ENCODE results near the gene PCSK7. TPM values are rescaled to one million over a fixed set of nuclear protein-coding genes. Genes with fewer than 3 reads are reported as not detected.

PCSK7 gene
- total and polyA plus RNA-seq, 4 experiments from 2014 or later = 33.3 to 325 (median 192) TPM

DNA sequence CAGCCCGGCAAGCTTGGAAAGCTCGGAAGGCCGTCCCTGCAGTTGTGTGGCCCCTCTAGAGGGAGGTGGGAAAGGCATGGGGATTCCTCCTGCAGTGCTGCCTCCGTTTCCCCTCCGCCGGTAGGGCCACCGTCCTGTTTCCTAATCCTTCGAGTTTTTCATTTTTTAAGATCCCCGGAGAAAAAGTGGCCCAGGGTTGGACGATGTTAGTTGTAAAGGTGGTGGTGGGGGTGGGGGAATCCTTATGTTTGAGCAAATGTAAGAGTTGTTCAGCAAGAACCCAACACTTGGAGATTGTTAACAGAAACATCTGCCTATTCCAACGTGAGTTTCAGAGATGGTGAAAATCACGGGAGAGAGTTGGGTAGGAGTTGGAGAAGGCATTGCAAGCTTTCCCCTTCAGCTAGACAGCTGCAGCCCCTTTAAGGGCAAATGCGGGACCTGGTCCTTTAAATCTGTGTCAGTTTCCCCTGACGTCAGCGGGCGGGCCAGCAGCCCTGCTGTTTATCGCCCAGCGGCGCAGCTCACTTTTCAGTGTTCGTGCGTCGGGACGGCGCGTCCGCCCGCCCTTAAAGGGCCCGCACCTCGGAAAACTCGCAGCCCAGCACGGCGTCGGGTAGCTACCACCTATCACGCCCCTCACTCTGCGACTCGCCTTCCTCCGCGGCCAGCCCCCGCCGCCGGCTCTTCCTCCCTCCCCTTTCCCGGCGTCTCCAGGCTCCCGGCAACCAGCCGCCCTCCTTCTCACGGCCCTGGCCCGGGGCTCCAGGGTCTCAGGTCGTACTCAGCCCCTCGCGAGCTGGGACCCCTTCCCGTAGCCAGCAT is 53.5 kb downstream of the PCSK7 start, which contains the start of gene SIDT2:
SIDT2 (plus strand) TSS at position 534 of the 825 bp plus-strand sequence. CDS start 521 bp downstream, outside the sequence.
- Histone ChIP-seq H3K27ac (ENCODE audit: low read depth, low read length) (peak within 1 kb of the TSS; percentile 73), H3K36me3 (ENCODE audit: insufficient read depth, low read length) (peaks cover 5% of the 10 kb centered on the region), H3K4me3 (ENCODE audit: low read length in 2 of 2) (peak within 1 kb of the TSS; percentile 76 to 80), H3K27me3 (ENCODE audit: insufficient read depth, low read length) (no peaks in the 10 kb centered on the region), H3K4me1 (ENCODE audit: insufficient read depth, low read length) (peaks cover 30% of the 10 kb centered on the region), H3K9me3 (ENCODE audit: control insufficient read depth in 1 of 2, low read length in 2 of 2) (no peaks in the 10 kb centered on the region)
- POLR2A ChIA-PET (ENCODE audit: partially characterized antibody) = interaction anchor here (0.5 to 4.8 kb wide), 22 partner anchors 9 to 1929 kb away, joined by 3 to 75 read pairs (median 4); partner anchors contain the start of genes APOA5, BACE1, BUD13 and KMT2A
- Mint-ChIP-seq H3K36me3 (peaks cover under 1 to 10% of the 10 kb centered on the region in 2 donors), H3K4me3 (peak within 1 kb of the TSS; percentile 94 to 99 (median 94)), H3K27me3 (no peaks in the 10 kb centered on the region), H3K9me3 (no peaks in the 10 kb centered on the region), H3K27ac (peak within 1 kb of the TSS; percentile 93 to 98 (median 97)), H3K4me1 (peaks cover 21 to 45% (median 34%) of the 10 kb centered on the region in 4 donors)
- DNase-seq = peak; percentile 85 to 90 (median 86)
- CTCF ChIA-PET (ENCODE audit: partially characterized antibody) = interaction anchor here (0.6 to 5.1 kb wide), 11 partner anchors 16 to 1762 kb away, joined by 3 to 48 read pairs (median 6); partner anchors contain the start of genes PAFAH1B2 and PCSK7
- intact Hi-C loops (cut with micrococcal nuclease) = loop anchor here (1.0 to 5.0 kb wide), 6 partner anchors 34 to 406 kb away; partner anchors contain the start of genes BUD13, CEP164, PAFAH1B2 and PCSK7

- CTCF ChIA-PET (ENCODE audit: partially characterized antibody) = interaction anchor here (0.6 to 5.1 kb wide), 8 partner anchors 16 to 1762 kb away, joined by 3 to 48 read pairs (median 6); partner anchors contain the start of genes PAFAH1B2 and PCSK7
- no peak for DNase-seq
- no peaks in the 10 kb centered on the region for H3K9me3 Mint-ChIP-seq
Observed at GRCh38 chr11:117177534-117178209, 54.2 kb downstream of the PCSK7 start.

DNA sequence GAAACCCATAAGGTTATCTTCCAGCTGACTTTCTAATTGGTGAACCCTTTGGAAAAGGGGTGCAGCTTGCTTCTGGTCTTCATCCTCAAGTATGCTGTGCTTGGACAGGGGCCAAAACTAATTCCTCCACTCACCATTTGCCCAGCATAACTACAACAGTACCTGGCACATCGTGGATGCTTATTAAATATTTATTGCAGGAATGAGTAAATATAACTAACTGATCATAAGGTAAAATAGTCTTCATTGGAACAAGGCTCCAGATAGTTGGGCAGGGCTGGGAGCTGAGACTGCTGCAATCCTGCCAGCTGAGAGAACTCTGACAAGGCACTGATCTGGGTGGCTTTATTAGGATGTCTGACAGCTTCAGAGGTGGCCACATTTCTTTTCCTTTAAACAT is 55.7 kb downstream of the PCSK7 start:
- H3K4me3 Mint-ChIP-seq = peak overlapping the region in 1 of 8 donors; percentile 25
- ChIA-PET CTCF (ENCODE audit: partially characterized antibody) (no interaction called here), POLR2A (ENCODE audit: partially characterized antibody) (no interaction called here)

More at GRCh38 chr11:117177534-117178209, 54.2 kb downstream of the PCSK7 start:
- Histone ChIP-seq H3K36me3 (ENCODE audit: insufficient read depth, low read length) (peaks cover 4% of the 10 kb centered on the region), H3K27me3 (ENCODE audit: insufficient read depth, low read length) (no peaks in the 10 kb centered on the region), H3K9me3 (ENCODE audit: control insufficient read depth in 1 of 2, low read length in 2 of 2) (no peaks in the 10 kb centered on the region), H3K4me3 (ENCODE audit: low read length in 2 of 2) (peak overlapping the region; percentile 76 to 80), H3K27ac (ENCODE audit: low read depth, low read length) (peak overlapping the region; percentile 73), H3K4me1 (ENCODE audit: insufficient read depth, low read length) (peaks cover 30% of the 10 kb centered on the region)
- POLR2A ChIA-PET (ENCODE audit: partially characterized antibody) = interaction anchor here (1.0 to 4.8 kb wide), 11 partner anchors 8 to 1258 kb away, joined by 3 to 75 read pairs (median 5); partner anchors contain the start of genes APOA5, KMT2A, PAFAH1B2 and PCSK7
- H3K27ac Mint-ChIP-seq = peak overlapping the region; percentile 93 to 98 (median 97)
- H3K4me3 Mint-ChIP-seq = peak overlapping the region; percentile 94 to 99 (median 94)
- intact Hi-C loops (cut with micrococcal nuclease) = loop anchor here (1.0 to 5.0 kb wide), 6 partner anchors 33 to 405 kb away; partner anchors contain the start of genes BUD13, CEP164, PAFAH1B2 and PCSK7
- H3K4me1 Mint-ChIP-seq = peaks cover 21 to 47% (median 33%) of the 10 kb centered on the region in 4 donors
- peaks cover 0 to 8% of the 10 kb centered on the region in 2 donors for H3K36me3 Mint-ChIP-seq
- no peaks in the 10 kb centered on the region for H3K27me3 Mint-ChIP-seq

GRCh38 chr11:117175781-117176180 is 56.1 kb downstream of the PCSK7 start:
- Histone ChIP-seq H3K9me3 (ENCODE audit: control insufficient read depth in 1 of 2, low read length in 2 of 2) (no peaks in the 10 kb centered on the region), H3K27me3 (ENCODE audit: insufficient read depth, low read length) (no peaks in the 10 kb centered on the region), H3K4me1 (ENCODE audit: insufficient read depth, low read length) (peaks cover 28% of the 10 kb centered on the region), H3K27ac (ENCODE audit: low read depth, low read length) (no peak overlapping the region), H3K36me3 (ENCODE audit: insufficient read depth, low read length) (no peaks in the 10 kb centered on the region), H3K4me3 (ENCODE audit: low read length in 2 of 2) (no peak overlapping the region)
- DNase-seq = no peak
- intact Hi-C loops (cut with micrococcal nuclease) = loop anchor here (5.0 kb wide), 1 partner anchor 403 kb away; the partner anchor contains the start of gene BUD13
- ChIA-PET POLR2A (ENCODE audit: partially characterized antibody) (interaction anchor here (0.6 kb wide), 1 partner anchor 424 kb away, joined by 3 read pairs; no protein-coding TSS in a partner anchor), CTCF (ENCODE audit: partially characterized antibody) (no interaction called here)
- H3K27me3 Mint-ChIP-seq = no peaks in the 10 kb centered on the region
- peaks cover 0 to 13% of the 10 kb centered on the region in 2 donors for H3K36me3 Mint-ChIP-seq
- peak overlapping the region in 4 of 7 donors; percentile 27 to 42 (median 30) for H3K27ac Mint-ChIP-seq
- H3K4me3 Mint-ChIP-seq = no peak overlapping the region
- peaks cover 16 to 37% (median 29%) of the 10 kb centered on the region in 4 donors for H3K4me1 Mint-ChIP-seq
- no peaks in the 10 kb centered on the region for H3K9me3 Mint-ChIP-seq

More for the DNA sequence above, 55.7 kb downstream of the PCSK7 start:
- intact Hi-C loops (cut with micrococcal nuclease) = loop anchor here (5.0 kb wide), 1 partner anchor 404 kb away; the partner anchor contains the start of gene BUD13
- no peaks in the 10 kb centered on the region for H3K36me3 ChIP-seq (ENCODE audit: insufficient read depth, low read length)
- no peaks in the 10 kb centered on the region for H3K9me3 ChIP-seq (ENCODE audit: control insufficient read depth in 1 of 2, low read length in 2 of 2)
- no peaks in the 10 kb centered on the region for H3K27me3 Mint-ChIP-seq
- H3K27ac ChIP-seq (ENCODE audit: low read depth, low read length) = no peak overlapping the region
- no peaks in the 10 kb centered on the region for H3K27me3 ChIP-seq (ENCODE audit: insufficient read depth, low read length)
- H3K4me1 ChIP-seq (ENCODE audit: insufficient read depth, low read length) = peaks cover 32% of the 10 kb centered on the region
- no peaks in the 10 kb centered on the region for H3K9me3 Mint-ChIP-seq
- no peak overlapping the region for H3K4me3 ChIP-seq (ENCODE audit: low read length in 2 of 2)
- H3K4me1 Mint-ChIP-seq = peaks cover 20 to 41% (median 33%) of the 10 kb centered on the region in 4 donors
- H3K36me3 Mint-ChIP-seq = peaks cover 0 to 11% of the 10 kb centered on the region in 2 donors
- H3K27ac Mint-ChIP-seq = peak overlapping the region in 5 of 7 donors; percentile 27 to 59 (median 31)
- DNase-seq = no peak

- ChIA-PET POLR2A (ENCODE audit: partially characterized antibody) (interaction anchor here (0.8 kb wide), 1 partner anchor 30 kb away, joined by 3 read pairs; the partner anchor contains the start of gene PAFAH1B2), CTCF (ENCODE audit: partially characterized antibody) (no interaction called here)
- Histone ChIP-seq H3K27ac (ENCODE audit: low read depth, low read length) (no peak overlapping the region), H3K4me1 (ENCODE audit: insufficient read depth, low read length) (peaks cover 21% of the 10 kb centered on the region), H3K4me3 (ENCODE audit: low read length in 2 of 2) (no peak overlapping the region), H3K9me3 (ENCODE audit: control insufficient read depth in 1 of 2, low read length in 2 of 2) (no peaks in the 10 kb centered on the region), H3K27me3 (ENCODE audit: insufficient read depth, low read length) (no peaks in the 10 kb centered on the region), H3K36me3 (ENCODE audit: insufficient read depth, low read length) (no peaks in the 10 kb centered on the region)
- no peak for DNase-seq
- intact Hi-C loops (cut with micrococcal nuclease) = loop anchor here (5.0 kb wide), 1 partner anchor 403 kb away; the partner anchor contains the start of gene BUD13
- Mint-ChIP-seq H3K4me3 (no peak overlapping the region), H3K36me3 (peaks cover 2 to 15% of the 10 kb centered on the region in 2 donors), H3K27ac (peak overlapping the region in 2 of 7 donors; percentile 29 to 59), H3K9me3 (no peaks in the 10 kb centered on the region), H3K27me3 (no peaks in the 10 kb centered on the region), H3K4me1 (peaks cover 13 to 30% (median 23%) of the 10 kb centered on the region in 4 donors)
Observed at GRCh38 chr11:117175104-117175503, 56.8 kb downstream of the PCSK7 start.

DNA sequence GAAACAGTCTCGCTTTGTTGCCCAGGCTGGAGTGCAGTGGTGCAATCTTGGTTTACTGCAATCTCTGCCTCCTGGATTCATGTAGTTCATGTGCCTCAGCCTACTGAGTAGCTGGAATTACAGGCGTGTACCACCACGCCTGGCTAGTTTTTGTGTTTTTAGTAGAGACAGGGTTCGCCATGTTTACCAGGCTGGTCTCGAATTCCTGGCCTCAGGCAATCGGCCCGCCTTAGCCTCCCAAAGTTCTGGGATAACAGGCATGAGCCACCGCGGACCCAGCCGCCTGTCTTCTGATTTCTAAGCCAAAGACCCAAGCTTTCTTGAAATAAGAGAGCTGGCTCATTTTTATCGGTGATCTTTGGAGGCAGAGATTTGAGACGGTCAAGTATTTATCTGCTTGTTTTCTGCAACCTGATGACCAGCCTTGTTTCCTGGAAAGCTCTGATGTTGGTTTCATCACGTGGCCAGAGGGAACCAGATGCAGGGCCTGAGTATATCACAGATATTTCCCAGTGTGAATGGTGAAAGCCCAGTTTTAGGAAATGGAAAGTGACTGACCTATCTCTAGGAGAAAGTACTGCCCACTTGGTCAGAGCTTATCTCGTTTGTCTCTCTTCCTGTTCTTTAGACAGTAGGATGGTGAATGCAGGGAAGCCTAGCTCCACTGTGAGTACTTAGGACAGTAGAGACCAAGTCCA is 59.0 kb downstream of the PCSK7 start:
- POLR2A ChIA-PET (ENCODE audit: partially characterized antibody) = interaction anchor here (1.4 to 2.5 kb wide), 4 partner anchors 8 to 320 kb away, joined by 4 to 11 read pairs (median 6); partner anchors contain the start of gene PAFAH1B2
- CTCF ChIA-PET (ENCODE audit: partially characterized antibody) = interaction anchor here (0.8 to 2.4 kb wide), 4 partner anchors 10 to 54 kb away, joined by 3 to 12 read pairs (median 4); no protein-coding TSS in a partner anchor
- intact Hi-C loops (cut with micrococcal nuclease) = no loop called here

More for the DNA sequence above, 59.0 kb downstream of the PCSK7 start:
- Histone ChIP-seq H3K4me1 (ENCODE audit: insufficient read depth, low read length) (peaks cover 5% of the 10 kb centered on the region), H3K27ac (ENCODE audit: low read depth, low read length) (no peak overlapping the region), H3K4me3 (ENCODE audit: low read length in 2 of 2) (no peak overlapping the region), H3K9me3 (ENCODE audit: control insufficient read depth in 1 of 2, low read length in 2 of 2) (no peaks in the 10 kb centered on the region), H3K27me3 (ENCODE audit: insufficient read depth, low read length) (no peaks in the 10 kb centered on the region), H3K36me3 (ENCODE audit: insufficient read depth, low read length) (peaks cover 5% of the 10 kb centered on the region)
- no peaks in the 10 kb centered on the region for H3K27me3 Mint-ChIP-seq
- no peak for DNase-seq
- peak overlapping the region in 4 of 7 donors; percentile 3 to 72 (median 42) for H3K27ac Mint-ChIP-seq
- peaks cover 1 to 13% (median 5%) of the 10 kb centered on the region in 4 donors for H3K4me1 Mint-ChIP-seq
- H3K36me3 Mint-ChIP-seq = peaks cover 12 to 23% of the 10 kb centered on the region in 2 donors
- no peaks in the 10 kb centered on the region for H3K9me3 Mint-ChIP-seq
- no peak overlapping the region for H3K4me3 Mint-ChIP-seq

All from CD4-positive, alpha-beta memory T cell (primary cell).